ENCODE data around the gene ZNF664. TPM values are rescaled to one million over a fixed set of nuclear protein-coding genes. Genes with fewer than 3 reads are reported as not detected.

ZNF664 gene
- total and polyA plus RNA-seq, 2 of the 8 experiments (the other 6 are each of a cell fraction or from before 2014, with no cell fraction given): 22.8 to 51.4 TPM

- Histone ChIP-seq H3K4me1 (replicated peaks in 1 of 4; ENCODE audit: control insufficient read depth in 3 of 4, insufficient read depth in 4 of 4, low read length in 3 of 4) (peaks cover 0 to 3% (median 0%) of the 10 kb centered on the region in 4 experiments; a peak in 2 of 7 replicates), H3K4ac (replicated peaks; ENCODE audit: insufficient read length, low read depth, low read length) (no peak overlapping the region), H3K36me3 (ENCODE audit: control insufficient read depth in 2 of 4, insufficient read depth in 4 of 4, low read length in 3 of 4) (0 out of 8 replicates have a peak, but pooled peaks cover 0 to 2% (median 0%) of the 10 kb centered on the region in 4 experiments), H2BK20ac (ENCODE audit: low read length) (no peak overlapping the region), H3K23me2 (ENCODE audit: low read depth, low read length) (no peaks in the 10 kb centered on the region), H3K18ac (ENCODE audit: extremely low read depth, low read length) (no peak overlapping the region), H3K4me2 (ENCODE audit: insufficient read depth in 1 of 2, low read depth in 2 of 2, low read length in 2 of 2) (no peak overlapping the region), H4K20me1 (replicated peaks in 1 of 2; ENCODE audit: control insufficient read depth in 1 of 2, insufficient read depth in 2 of 2, low read length in 2 of 2) (peaks cover 5 to 8% of the 10 kb centered on the region in 2 experiments), H3K56ac (replicated peaks; ENCODE audit: insufficient read length, low read depth, low read length) (no peak overlapping the region), H3K23ac (ENCODE audit: insufficient read length) (no peak overlapping the region), H2BK120ac (replicated peaks; ENCODE audit: low read depth, low read length) (no peak overlapping the region), H4K91ac (replicated peaks; ENCODE audit: insufficient read length, low read length) (no peak overlapping the region), H2AK5ac (ENCODE audit: low read depth, low read length) (no peak overlapping the region), H3K9ac (replicated peaks in 1 of 4; ENCODE audit: extremely low read depth in 1 of 4, low read depth in 3 of 4, low read length in 3 of 4) (no peak overlapping the region), H3K79me2 (ENCODE audit: control insufficient read depth in 1 of 2, insufficient read depth in 2 of 2, low read length in 2 of 2) (no peaks in the 10 kb centered on the region), H3K27me3 (replicated peaks in 1 of 4; ENCODE audit: control insufficient read depth in 3 of 4, extremely low read depth in 1 of 4, insufficient read depth in 3 of 4, low read length in 3 of 4) (no peaks in the 10 kb centered on the region; a peak in 1 of 7 replicates), H2BK15ac (ENCODE audit: low read length) (no peak overlapping the region), H4K5ac (ENCODE audit: insufficient read length, low read depth, low read length) (no peak overlapping the region), H4K8ac (ENCODE audit: extremely low read depth, insufficient read depth, low read length) (no peak overlapping the region), H3K14ac (ENCODE audit: insufficient read length) (no peak overlapping the region), H2BK5ac (ENCODE audit: low read depth, low read length) (no peak overlapping the region), H3K4me3 (ENCODE audit: extremely low read depth in 1 of 4, insufficient read depth in 2 of 4, low read depth in 3 of 4, low read length in 4 of 4) (no peak overlapping the region), H3K27ac (ENCODE audit: low read depth, low read length) (no peak overlapping the region), H2AFZ (ENCODE audit: low read length) (no peak overlapping the region), H3K79me1 (ENCODE audit: low read depth, low read length) (no peaks in the 10 kb centered on the region; the same call in 1 of the 2 replicates), H3K9me3 (ENCODE audit: insufficient read depth in 2 of 2, low read depth in 1 of 2, low read length in 1 of 2) (no peaks in the 10 kb centered on the region), H2BK12ac (ENCODE audit: low read depth, low read length) (no peak overlapping the region)
- CTCF ChIA-PET (ENCODE audit: partially characterized antibody): interaction anchor here (1.0 to 3.2 kb wide), 3 partner anchors 9 to 158 kb away, joined by 3 to 13 read pairs (median 5); no protein-coding TSS in a partner anchor
- no peak for FAIRE-seq
- DNase-seq (ENCODE audit: low read depth in 1 of 2, low spot score in 2 of 2): no peak
- POLR2A ChIA-PET (ENCODE audit: partially characterized antibody): interaction anchor here (0.6 kb wide), 1 partner anchor 9 kb away, joined by 3 read pairs; no protein-coding TSS in a partner anchor
- WGBS, 2 experiments (ENCODE audit: extremely low coverage in 1 of 2, insufficient coverage in 1 of 2, insufficient read length in 1 of 2, insufficient replicate concordance in 2 of 2, low coverage in 1 of 2, low lambda C conversion rate in 2 of 2, missing lambda C conversion rate in 1 of 2): 86% methylated on average over 5 of the region's 5 CpGs; no CpG with 5 or more reads in 1 of the 2 experiments
- TF ChIP-seq CREB1 (IDR thresholded peaks at IDR 0.05) (no peak), CHD1 (IDR thresholded peaks at IDR 0.05; ENCODE audit: low read depth, low read length) (no peak), KDM1A (IDR thresholded peaks at IDR 0.05; ENCODE audit: borderline replicate concordance, low read length) (no peak), CTBP2 (IDR thresholded peaks at IDR 0.05; ENCODE audit: borderline replicate concordance, insufficient read depth, insufficient read length, low read length) (no peak), BRCA1 (IDR thresholded peaks at IDR 0.05; ENCODE audit: low read depth, low read length) (no peak)
Observed at GRCh38 chr12:124000111-124000510, 27.1 kb downstream of the ZNF664 start.
